SK-N-SH (cell line): ENCODE measurements around the gene PRPF40B. TPM values are rescaled to one million over a fixed set of nuclear protein-coding genes. Genes with fewer than 3 reads are reported as not detected.

Source experiments
- CTCF ChIA-PET: fragments of 300-600, 350-600 bp; formaldehyde crosslinking; extraction: SDS; loops from one replicate; lab custom pipeline; 2021; lab: Yijun Ruan, JAX
- POLR2A ChIA-PET: fragments of 350-600 bp; sonication (Branson Sonifier 250); formaldehyde crosslinking; extraction: SDS; loops from one replicate; lab custom pipeline; 2020; ENCODE audit warnings: antibody characterized with exemption, inconsistent platforms; lab: Yijun Ruan, JAX
- DNase-seq: peaks from one replicate; pipeline ENCODE4 v3.0.0; 2012
- H2AFZ ChIP-seq: fragments of 200-600 bp; sonication (generic); 2 replicates; pipeline ENCODE4 v1.8.1; 2016; ENCODE audit warnings: antibody characterized with exemption, mild to moderate bottlenecking, low read depth
- H3F3A ChIP-seq: fragments of 200-600 bp; sonication (generic); replicated peaks from 2 replicates; pipeline ENCODE3; 2016; ENCODE audit warnings: antibody characterized with exemption, mild to moderate bottlenecking; ENCODE audit not compliant: insufficient read depth
- H3K27ac ChIP-seq, 2 experiments: fragments of 200-500 bp in 1 of 2; fragments of 200-600 bp in 1 of 2; sonication (Bioruptor generic) in 1 of 2; sonication (generic), shearing (Covaris generic) in 1 of 2; 2 replicates each; pipeline versions ENCODE4 v1.5.1 to v1.6.1; 2014 to 2016; ENCODE audit warnings: low read depth in 2 of 2, inconsistent platforms in 1 of 2, low read length in 1 of 2, mild to moderate bottlenecking in 1 of 2, mixed read lengths in 1 of 2
- H3K27me3 ChIP-seq: fragments of 200-600 bp; sonication (generic), shearing (Covaris generic); 2 replicates; pipeline ENCODE4 v1.6.1; 2016; ENCODE audit warnings: mixed run types; ENCODE audit not compliant: insufficient read depth
- H3K36me3 ChIP-seq, 2 experiments: fragments of 200-500 bp in 1 of 2; fragments of 200-600 bp in 1 of 2; sonication (Bioruptor generic) in 1 of 2; sonication (generic) in 1 of 2; replicated peaks in 1 of 2; 2 replicates each; pipeline versions ENCODE3 to v1.5.1; 2014 to 2016; ENCODE audit warnings: low read length in 1 of 2, mild to moderate bottlenecking in 1 of 2; ENCODE audit not compliant: insufficient read depth in 2 of 2, control insufficient read depth in 1 of 2
- H3K4me1 ChIP-seq, 2 experiments: fragments of 200-500 bp in 1 of 2; fragments of 200-600 bp in 1 of 2; sonication (Bioruptor generic) in 1 of 2; sonication (generic), shearing (Covaris generic) in 1 of 2; 2 replicates each; pipeline versions ENCODE4 v1.5.1 to v1.6.1; 2014 to 2016; ENCODE audit warnings: low read depth in 1 of 2, low read length in 1 of 2, mixed run types in 1 of 2; ENCODE audit not compliant: insufficient read depth in 2 of 2, control insufficient read depth in 1 of 2
- H3K4me2 ChIP-seq: fragments of 200-600 bp; sonication (generic), shearing (Covaris generic); 2 replicates; pipeline ENCODE4 v1.6.1; 2017; ENCODE audit warnings: mixed run types
- H3K4me3 ChIP-seq, 2 experiments: fragments of 200-500 bp in 1 of 2; fragments of 200-600 bp in 1 of 2; sonication (Bioruptor generic) in 1 of 2; sonication (generic), shearing (Covaris generic) in 1 of 2; 2 replicates each; pipeline versions ENCODE4 v1.5.1 to v1.8.1; 2014 to 2016; ENCODE audit warnings: low read depth in 2 of 2, inconsistent platforms in 1 of 2, low read length in 1 of 2, mild to moderate bottlenecking in 1 of 2, mixed read lengths in 1 of 2, moderate library complexity in 1 of 2
- H3K79me2 ChIP-seq: fragments of 200-600 bp; sonication (generic); 2 replicates; pipeline ENCODE4 v1.8.1; 2017; ENCODE audit warnings: mild to moderate bottlenecking; ENCODE audit not compliant: insufficient read depth
- H3K9ac ChIP-seq: fragments of 200-600 bp; sonication (generic); 2 replicates; pipeline ENCODE4 v1.6.1; 2017; ENCODE audit warnings: mixed run types
- H3K9me2 ChIP-seq: fragments of 200-600 bp; sonication (generic); 2 replicates; pipeline ENCODE4 v1.6.1; 2017; ENCODE audit warnings: mixed run types
- H3K9me3 ChIP-seq: fragments of 200-600 bp; sonication (generic); 2 replicates; pipeline ENCODE4 v1.6.1; 2017; ENCODE audit warnings: mixed run types, mild to moderate bottlenecking, moderate library complexity
- H4K20me1 ChIP-seq: fragments of 200-600 bp; sonication (generic); 2 replicates; pipeline ENCODE4 v1.6.1; 2017; ENCODE audit warnings: mild to moderate bottlenecking, mixed run types; ENCODE audit not compliant: insufficient read depth
- ELF1 ChIP-seq: IDR thresholded peaks from 2 replicates; pipeline ENCODE4 v1.4.0; 2012
- EP300 ChIP-seq, 2 experiments: IDR thresholded peaks; 2 replicates each; pipeline versions ENCODE4 v1.4.0 to v1.6.1; 2012; ENCODE audit warnings: borderline replicate concordance in 1 of 2, low read depth in 1 of 2, low read length in 1 of 2
- EZH2phosphoT487 ChIP-seq: fragments of 200-600 bp; sonication (generic); IDR thresholded peaks from 2 replicates; pipeline ENCODE4 v1.6.1; 2017; ENCODE audit warnings: low read depth, mixed run types, mild to moderate bottlenecking, antibody characterized with exemption, moderate library complexity, borderline replicate concordance
- GABPA ChIP-seq: IDR thresholded peaks from 2 replicates; pipeline ENCODE4 v1.4.0; 2012; ENCODE audit warnings: low read depth, mild to moderate bottlenecking
- MEF2A ChIP-seq: IDR thresholded peaks from 2 replicates; pipeline ENCODE4 v1.4.0; 2012; ENCODE audit warnings: low read depth, borderline replicate concordance
- NFIC ChIP-seq: IDR thresholded peaks from 2 replicates; pipeline ENCODE4 v1.4.0; 2012; ENCODE audit warnings: borderline replicate concordance
- NRF1 ChIP-seq: IDR thresholded peaks from 2 replicates; pipeline ENCODE4 v1.6.1; 2012; ENCODE audit warnings: low read depth, mild to moderate bottlenecking, low read length
- POLR2AphosphoS5 ChIP-seq: IDR thresholded peaks from 2 replicates; pipeline ENCODE4 v1.6.1; 2012; ENCODE audit warnings: low read depth, low read length
- RAD21 ChIP-seq: IDR thresholded peaks from 2 replicates; pipeline ENCODE4 v1.6.1; 2012; ENCODE audit warnings: mild to moderate bottlenecking, low read length
- RCOR1 ChIP-seq: fragments of 150-350 bp; IDR thresholded peaks from 2 replicates; pipeline ENCODE4 v1.6.1; 2017; ENCODE audit warnings: antibody characterized with exemption, low read length
- SIN3A ChIP-seq: IDR thresholded peaks from 2 replicates; pipeline ENCODE4 v1.6.1; 2012; ENCODE audit warnings: low read depth, mild to moderate bottlenecking, low read length, moderate library complexity, borderline replicate concordance
- WGBS: methylation state at CpG from one replicate; pipeline ENCODE4 v1.1.6; 2017; ENCODE audit warnings: low lambda C conversion rate; 5-methylcytosine and 5-hydroxymethylcytosine counted together
- polyA plus RNA-seq, 3 experiments: library from polyadenylated mRNA; depleted of rRNA; stranded (reverse); fragments of >200 nt; gene quantifications; 2 replicates each; pipeline ENCODE4 v1.2.3, GENCODE V29; 2012
- TF ChIP-seq, protein P1 (sequence below): fragments of 200-600 bp; sonication (generic); IDR thresholded peaks from 2 replicates; pipeline ENCODE4 v1.6.1; 2017; ENCODE audit warnings: antibody characterized with exemption, mild to moderate bottlenecking, moderate library complexity
- TF ChIP-seq, protein P2 (sequence below): IDR thresholded peaks from 2 replicates; pipeline ENCODE4 v1.6.1; 2012; ENCODE audit warnings: mild to moderate bottlenecking, low read depth, low read length, moderate library complexity
- TF ChIP-seq, protein P3 (sequence below): fragments of 150-350 bp; IDR thresholded peaks from 2 replicates; pipeline ENCODE4 v1.6.1; 2016; ENCODE audit warnings: mild to moderate bottlenecking, low read depth, low read length
- TF ChIP-seq, protein P4 (sequence below): IDR thresholded peaks from 2 replicates; pipeline ENCODE4; 2012
- TF ChIP-seq, protein P5 (sequence below): fragments of 150-350 bp; IDR thresholded peaks from 2 replicates; pipeline ENCODE4 v1.6.1; 2017; ENCODE audit warnings: antibody characterized with exemption, low read length, low read depth, borderline replicate concordance

Gene PRPF40B
- polyA plus RNA-seq, 1 of the 3 experiments (the other 2 are of a cell fraction) = 27.0 TPM

DNA sequence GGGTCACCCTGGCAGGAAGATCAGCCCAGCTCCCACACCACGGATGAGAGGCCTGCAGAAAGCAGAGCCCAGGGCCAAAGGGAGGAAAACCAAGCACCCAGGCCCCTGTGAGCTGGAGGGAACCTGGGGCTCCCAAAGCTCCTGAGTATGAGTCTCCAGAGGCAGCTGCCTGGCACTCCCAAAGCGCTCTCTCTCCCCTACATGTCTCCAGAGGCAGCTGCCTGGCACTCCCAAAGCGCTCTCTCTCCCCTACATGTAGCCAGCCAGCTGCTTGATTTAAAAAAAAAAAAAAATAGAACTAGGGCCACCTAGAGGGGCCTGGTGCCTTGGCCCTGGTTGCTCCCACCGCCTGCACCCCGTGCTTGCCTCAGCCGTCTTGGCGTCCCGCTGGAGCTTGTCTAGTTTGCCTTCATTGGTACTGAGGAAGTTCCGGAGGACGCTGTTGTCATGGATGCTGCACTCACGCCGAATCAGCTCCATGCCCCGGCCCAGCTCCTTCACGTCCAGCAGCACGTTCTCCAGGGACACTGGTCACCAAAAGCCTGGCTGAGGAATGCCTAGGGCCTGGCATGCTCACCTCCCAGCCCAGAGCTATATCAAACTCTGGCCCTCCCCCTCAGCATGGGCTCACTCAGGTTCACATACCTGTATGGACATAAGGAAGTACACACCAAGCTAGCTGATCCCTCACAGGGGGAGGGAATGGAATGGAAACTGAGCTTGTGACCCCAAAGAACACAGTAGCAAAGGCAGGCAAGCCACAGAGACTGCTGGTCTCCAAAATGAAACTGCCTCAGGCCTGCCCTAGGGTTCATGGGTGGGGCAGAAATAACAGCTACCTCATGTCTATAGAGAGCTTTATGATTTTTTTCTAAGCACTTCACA is 24.7 kb downstream of the PRPF40B start:
- Histone ChIP-seq H3K4me1 (peaks cover 0 to 5% of the 10 kb centered on the region in 2 experiments; a peak in 1 of 4 replicates), H3K4me3 (no peak overlapping the region), H3K27ac (no peak overlapping the region; a peak in 1 of 4 replicates), H2AFZ (no peak overlapping the region), H3F3A (peaks cover 7% of the 10 kb centered on the region), H3K9ac (no peak overlapping the region), H4K20me1 (no peaks in the 10 kb centered on the region)
- ChIA-PET POLR2A (interaction anchor here (0.5 to 1.5 kb wide), 4 partner anchors 15 to 58 kb away, joined by 3 to 4 read pairs (median 4); no protein-coding TSS in a partner anchor), CTCF (interaction anchor here (0.7 to 30.5 kb wide), 7 partner anchors 11 to 319 kb away, joined by 3 to 590 read pairs (median 11); partner anchors contain the start of genes FMNL3 and TMBIM6)
- DNase-seq = no peak
- TF ChIP-seq, protein P1, sequence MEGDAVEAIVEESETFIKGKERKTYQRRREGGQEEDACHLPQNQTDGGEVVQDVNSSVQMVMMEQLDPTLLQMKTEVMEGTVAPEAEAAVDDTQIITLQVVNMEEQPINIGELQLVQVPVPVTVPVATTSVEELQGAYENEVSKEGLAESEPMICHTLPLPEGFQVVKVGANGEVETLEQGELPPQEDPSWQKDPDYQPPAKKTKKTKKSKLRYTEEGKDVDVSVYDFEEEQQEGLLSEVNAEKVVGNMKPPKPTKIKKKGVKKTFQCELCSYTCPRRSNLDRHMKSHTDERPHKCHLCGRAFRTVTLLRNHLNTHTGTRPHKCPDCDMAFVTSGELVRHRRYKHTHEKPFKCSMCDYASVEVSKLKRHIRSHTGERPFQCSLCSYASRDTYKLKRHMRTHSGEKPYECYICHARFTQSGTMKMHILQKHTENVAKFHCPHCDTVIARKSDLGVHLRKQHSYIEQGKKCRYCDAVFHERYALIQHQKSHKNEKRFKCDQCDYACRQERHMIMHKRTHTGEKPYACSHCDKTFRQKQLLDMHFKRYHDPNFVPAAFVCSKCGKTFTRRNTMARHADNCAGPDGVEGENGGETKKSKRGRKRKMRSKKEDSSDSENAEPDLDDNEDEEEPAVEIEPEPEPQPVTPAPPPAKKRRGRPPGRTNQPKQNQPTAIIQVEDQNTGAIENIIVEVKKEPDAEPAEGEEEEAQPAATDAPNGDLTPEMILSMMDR = no peak
- TF ChIP-seq EZH2phosphoT487 = no peak
- no peak for TF ChIP-seq NFIC
- no peak for TF ChIP-seq POLR2AphosphoS5
- TF ChIP-seq, protein P2, sequence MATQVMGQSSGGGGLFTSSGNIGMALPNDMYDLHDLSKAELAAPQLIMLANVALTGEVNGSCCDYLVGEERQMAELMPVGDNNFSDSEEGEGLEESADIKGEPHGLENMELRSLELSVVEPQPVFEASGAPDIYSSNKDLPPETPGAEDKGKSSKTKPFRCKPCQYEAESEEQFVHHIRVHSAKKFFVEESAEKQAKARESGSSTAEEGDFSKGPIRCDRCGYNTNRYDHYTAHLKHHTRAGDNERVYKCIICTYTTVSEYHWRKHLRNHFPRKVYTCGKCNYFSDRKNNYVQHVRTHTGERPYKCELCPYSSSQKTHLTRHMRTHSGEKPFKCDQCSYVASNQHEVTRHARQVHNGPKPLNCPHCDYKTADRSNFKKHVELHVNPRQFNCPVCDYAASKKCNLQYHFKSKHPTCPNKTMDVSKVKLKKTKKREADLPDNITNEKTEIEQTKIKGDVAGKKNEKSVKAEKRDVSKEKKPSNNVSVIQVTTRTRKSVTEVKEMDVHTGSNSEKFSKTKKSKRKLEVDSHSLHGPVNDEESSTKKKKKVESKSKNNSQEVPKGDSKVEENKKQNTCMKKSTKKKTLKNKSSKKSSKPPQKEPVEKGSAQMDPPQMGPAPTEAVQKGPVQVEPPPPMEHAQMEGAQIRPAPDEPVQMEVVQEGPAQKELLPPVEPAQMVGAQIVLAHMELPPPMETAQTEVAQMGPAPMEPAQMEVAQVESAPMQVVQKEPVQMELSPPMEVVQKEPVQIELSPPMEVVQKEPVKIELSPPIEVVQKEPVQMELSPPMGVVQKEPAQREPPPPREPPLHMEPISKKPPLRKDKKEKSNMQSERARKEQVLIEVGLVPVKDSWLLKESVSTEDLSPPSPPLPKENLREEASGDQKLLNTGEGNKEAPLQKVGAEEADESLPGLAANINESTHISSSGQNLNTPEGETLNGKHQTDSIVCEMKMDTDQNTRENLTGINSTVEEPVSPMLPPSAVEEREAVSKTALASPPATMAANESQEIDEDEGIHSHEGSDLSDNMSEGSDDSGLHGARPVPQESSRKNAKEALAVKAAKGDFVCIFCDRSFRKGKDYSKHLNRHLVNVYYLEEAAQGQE = no peak
- no peak for TF ChIP-seq NRF1
- TF ChIP-seq, all 33 proteins: peak for 0
- H3K4me2 ChIP-seq = no peak overlapping the region
- no peaks in the 10 kb centered on the region for H3K79me2 ChIP-seq
- H3K36me3 ChIP-seq = peaks cover 25 to 77% of the 10 kb centered on the region in 2 experiments
- no peaks in the 10 kb centered on the region for H3K27me3 ChIP-seq
- no peaks in the 10 kb centered on the region for H3K9me2 ChIP-seq
- WGBS = 86% methylated on average over 7 of the region's 15 CpGs
- H3K9me3 ChIP-seq = no peaks in the 10 kb centered on the region

DNA sequence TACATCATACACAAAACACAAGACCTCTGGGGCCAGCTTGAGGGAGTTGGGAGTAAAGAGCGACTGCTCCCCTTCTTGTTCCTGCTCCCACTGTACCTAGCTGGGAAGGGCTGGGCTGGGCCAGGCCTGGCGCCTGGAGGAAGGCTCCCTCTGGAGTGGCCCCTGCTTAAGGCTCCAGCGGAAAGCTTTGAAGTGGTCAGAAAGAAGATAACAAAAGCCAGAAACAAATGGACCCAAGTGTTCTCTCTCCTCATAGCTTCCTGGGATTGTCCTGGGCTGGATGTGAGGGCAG is 25.3 kb downstream of the PRPF40B start:
- Histone ChIP-seq H3K27ac (no peak overlapping the region), H3K4me1 (peaks cover 0 to 5% of the 10 kb centered on the region in 2 experiments; a peak in 1 of 4 replicates), H2AFZ (no peak overlapping the region), H3K79me2 (no peaks in the 10 kb centered on the region), H3K9me2 (no peaks in the 10 kb centered on the region), H3K9ac (no peak overlapping the region), H3F3A (peaks cover 7% of the 10 kb centered on the region), H3K36me3 (peaks cover 25 to 77% of the 10 kb centered on the region in 2 experiments), H3K27me3 (no peaks in the 10 kb centered on the region), H3K9me3 (no peaks in the 10 kb centered on the region), H4K20me1 (no peaks in the 10 kb centered on the region), H3K4me3 (no peak overlapping the region), H3K4me2 (no peak overlapping the region)
- DNase-seq = no peak
- ChIA-PET POLR2A (interaction anchor here (0.9 to 1.5 kb wide), 5 partner anchors 12 to 93 kb away, joined by 3 to 4 read pairs (median 4); partner anchors contain the start of gene TMBIM6), CTCF (interaction anchor here (0.7 to 30.5 kb wide), 7 partner anchors 12 to 318 kb away, joined by 3 to 590 read pairs (median 11); partner anchors contain the start of genes FMNL3 and TMBIM6)
- WGBS = 100% methylated on average over 3 of the region's 3 CpGs
- TF ChIP-seq, protein P3, sequence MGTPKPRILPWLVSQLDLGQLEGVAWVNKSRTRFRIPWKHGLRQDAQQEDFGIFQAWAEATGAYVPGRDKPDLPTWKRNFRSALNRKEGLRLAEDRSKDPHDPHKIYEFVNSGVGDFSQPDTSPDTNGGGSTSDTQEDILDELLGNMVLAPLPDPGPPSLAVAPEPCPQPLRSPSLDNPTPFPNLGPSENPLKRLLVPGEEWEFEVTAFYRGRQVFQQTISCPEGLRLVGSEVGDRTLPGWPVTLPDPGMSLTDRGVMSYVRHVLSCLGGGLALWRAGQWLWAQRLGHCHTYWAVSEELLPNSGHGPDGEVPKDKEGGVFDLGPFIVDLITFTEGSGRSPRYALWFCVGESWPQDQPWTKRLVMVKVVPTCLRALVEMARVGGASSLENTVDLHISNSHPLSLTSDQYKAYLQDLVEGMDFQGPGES = no peak
- TF ChIP-seq, protein P4, sequence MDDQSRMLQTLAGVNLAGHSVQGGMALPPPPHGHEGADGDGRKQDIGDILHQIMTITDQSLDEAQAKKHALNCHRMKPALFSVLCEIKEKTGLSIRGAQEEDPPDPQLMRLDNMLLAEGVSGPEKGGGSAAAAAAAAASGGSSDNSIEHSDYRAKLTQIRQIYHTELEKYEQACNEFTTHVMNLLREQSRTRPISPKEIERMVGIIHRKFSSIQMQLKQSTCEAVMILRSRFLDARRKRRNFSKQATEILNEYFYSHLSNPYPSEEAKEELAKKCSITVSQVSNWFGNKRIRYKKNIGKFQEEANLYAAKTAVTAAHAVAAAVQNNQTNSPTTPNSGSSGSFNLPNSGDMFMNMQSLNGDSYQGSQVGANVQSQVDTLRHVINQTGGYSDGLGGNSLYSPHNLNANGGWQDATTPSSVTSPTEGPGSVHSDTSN = no peak
- TF ChIP-seq RCOR1 = no peak
- no peak for TF ChIP-seq ELF1
- no peak for TF ChIP-seq SIN3A
- TF ChIP-seq, protein P5, sequence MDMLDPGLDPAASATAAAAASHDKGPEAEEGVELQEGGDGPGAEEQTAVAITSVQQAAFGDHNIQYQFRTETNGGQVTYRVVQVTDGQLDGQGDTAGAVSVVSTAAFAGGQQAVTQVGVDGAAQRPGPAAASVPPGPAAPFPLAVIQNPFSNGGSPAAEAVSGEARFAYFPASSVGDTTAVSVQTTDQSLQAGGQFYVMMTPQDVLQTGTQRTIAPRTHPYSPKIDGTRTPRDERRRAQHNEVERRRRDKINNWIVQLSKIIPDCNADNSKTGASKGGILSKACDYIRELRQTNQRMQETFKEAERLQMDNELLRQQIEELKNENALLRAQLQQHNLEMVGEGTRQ = no peak
- no peak for TF ChIP-seq EP300 (IDR thresholded peaks at IDR 0.05; ENCODE audit: borderline replicate concordance in 1 of 2, low read depth in 1 of 2, low read length in 1 of 2)
- no peak for TF ChIP-seq GABPA
- TF ChIP-seq NRF1 = no peak
- TF ChIP-seq RAD21 = no peak
- no peak for TF ChIP-seq MEF2A
